K562 (cell line): ENCODE measurements around the gene HEPHL1. TPM values are rescaled to one million over a fixed set of nuclear protein-coding genes. Genes with fewer than 3 reads are reported as not detected.

ENCODE experiments used
- CHAMP1 ChIP-seq: fragments of 450-650 bp; IDR thresholded peaks from 2 replicates; pipeline ENCODE4 v1.6.1; 2016; ENCODE audit warnings: mild to moderate bottlenecking
- CREBBP ChIP-seq: IDR thresholded peaks from one replicate; pipeline ENCODE4 v1.6.1; 2012; ENCODE audit warnings: low read depth, mild to moderate bottlenecking, control low read depth, inconsistent platforms, low read length
- GATA2 ChIP-seq: sonication (generic); formaldehyde crosslinking; IDR thresholded peaks from 2 replicates; pipeline ENCODE4 v1.4.0; 2020; ENCODE audit warnings: mild to moderate bottlenecking, missing genetic modification reagents
- NBN ChIP-seq: fragments of 450-650 bp; IDR thresholded peaks from 2 replicates; pipeline ENCODE4 v1.6.1; 2016; ENCODE audit warnings: low read depth, mild to moderate bottlenecking
- PTTG1 ChIP-seq: fragments of 450-650 bp; IDR thresholded peaks from 2 replicates; pipeline ENCODE4 v1.6.1; 2016; ENCODE audit warnings: low read depth, mild to moderate bottlenecking, missing genetic modification characterization, missing compliant biosample characterization
- RBM15 ChIP-seq: fragments of 200-400 bp; formaldehyde crosslinking; IDR thresholded peaks from 2 replicates; pipeline ENCODE4 v1.6.1; 2018; ENCODE audit warnings: mild to moderate bottlenecking, low read length, moderate library complexity; ENCODE audit not compliant: insufficient read depth
- SMARCB1 ChIP-seq: IDR thresholded peaks from 2 replicates; pipeline ENCODE4 v1.6.1; 2011; ENCODE audit warnings: improper control_type of control experiment, low read depth; ENCODE audit not compliant: insufficient read length
- SNRNP70 ChIP-seq: fragments of 200-400 bp; formaldehyde crosslinking; optimal IDR thresholded peaks from 2 replicates; pipeline ENCODE3; 2017; ENCODE audit warnings: low read depth, low read length
- SRSF1 ChIP-seq: fragments of 200-400 bp; formaldehyde crosslinking; IDR thresholded peaks from 2 replicates; pipeline ENCODE4 v1.6.1; 2017; ENCODE audit warnings: mild to moderate bottlenecking, low read depth, low read length, moderate library complexity
- YY1 ChIP-seq, 3 experiments: IDR thresholded peaks; 2 replicates each; pipeline ENCODE4 v1.6.1; 2011; ENCODE audit warnings: low read length in 2 of 3, mild to moderate bottlenecking in 2 of 3, moderate library complexity in 2 of 3, borderline replicate concordance in 1 of 3, control low read depth in 1 of 3, low read depth in 1 of 3; ENCODE audit not compliant: insufficient read depth in 3 of 3, insufficient replicate concordance in 2 of 3, control insufficient read depth in 1 of 3, insufficient read length in 1 of 3; ENCODE audit errors: extremely low read depth in 1 of 3
- ZBTB26 ChIP-seq: fragments of 450-650 bp; formaldehyde crosslinking; IDR thresholded peaks from 2 replicates; pipeline ENCODE4 v1.4.0; 2022; ENCODE audit warnings: missing genetic modification characterization
- ZHX1 ChIP-seq: fragments of 150-350 bp; conservative IDR thresholded peaks from 2 replicates; pipeline ENCODE4 v1.6.1; 2014; ENCODE audit warnings: low read length
- ZNF212 ChIP-seq: fragments of 450-650 bp; formaldehyde crosslinking; IDR thresholded peaks from 2 replicates; pipeline ENCODE4 v1.4.0; 2020; ENCODE audit warnings: mild to moderate bottlenecking
- ZNF239 ChIP-seq: fragments of 250-450 bp; sonication (Bioruptor Pico); IDR thresholded peaks from 2 replicates; pipeline ENCODE4 v1.4.0; 2020; ENCODE audit warnings: mild to moderate bottlenecking
- ZNF280A ChIP-seq: fragments of 450-650 bp; IDR thresholded peaks from 2 replicates; pipeline ENCODE4 v1.6.1; 2018; ENCODE audit warnings: mild to moderate bottlenecking, low read depth; ENCODE audit not compliant: partially characterized antibody
- ZNF41 ChIP-seq: fragments of 250-450 bp; sonication (Bioruptor Pico); conservative IDR thresholded peaks from 2 replicates; pipeline ENCODE4 v1.4.0; 2020; ENCODE audit warnings: mild to moderate bottlenecking
- ZNF639 ChIP-seq, 2 experiments: fragments of 200-800 bp in 1 of 2; sonication (Bioruptor generic) in 1 of 2; sonication (generic) in 1 of 2; formaldehyde crosslinking in 1 of 2; IDR thresholded peaks in 1 of 2; conservative IDR thresholded peaks in 1 of 2; 2 replicates each; pipeline versions ENCODE4 v1.5.0 to v1.6.1; 2016 to 2020; ENCODE audit warnings: missing compliant biosample characterization in 1 of 2, missing genetic modification characterization in 1 of 2, missing genetic modification reagents in 1 of 2
- ZNF76 ChIP-seq: fragments of 250-450 bp; sonication (Bioruptor Pico); IDR thresholded peaks from 2 replicates; pipeline ENCODE4 v1.4.0; 2020; ENCODE audit warnings: mild to moderate bottlenecking, moderate library complexity, borderline replicate concordance
- polyA plus RNA-seq, 8 experiments: library from polyadenylated mRNA; depleted of rRNA in 4 of 8; stranded (reverse) in 5 of 8; unstranded in 3 of 8; fragments of >200 nt; fragmentation: Nextera tagmentation in 2 of 8; fragmentation: Illumina TruSeq in 1 of 8; extraction: Ambion mirVana in 2 of 8; extraction: Trizol in 1 of 8; gene quantifications; 2 replicates each; pipeline versions ENCODE4 v1.2.1 to v1.2.3, GENCODE V29; 2011 to 2014; ENCODE audit warnings: inconsistent platforms in 1 of 8, missing spikeins in 1 of 8
- total RNA-seq, 7 experiments: library from RNA; depleted of rRNA in 6 of 7; stranded (reverse); fragments of >200 nt in 6 of 7; fragmentation: Illumina TruSeq in 2 of 7; extraction: Trizol in 2 of 7; gene quantifications; 2 replicates each; pipeline versions ENCODE4 v1.2.1 to v1.2.3, GENCODE V29; 2011 to 2021; ENCODE audit warnings: low replicate concordance in 1 of 7

The HEPHL1 gene
- total and polyA plus RNA-seq, 9 of the 15 experiments (the other 6 are each of a cell fraction or from before 2014, with no cell fraction given) = 0.01 TPM; not detected in 8

GRCh38 chr11:93974759-93975158 is 46.4 kb upstream of the HEPHL1 start (continued):
- TF ChIP-seq YY1 (IDR thresholded peaks at IDR 0.05; ENCODE audit: borderline replicate concordance in 1 of 3, control insufficient read depth in 1 of 3, extremely low read depth in 1 of 3, insufficient read depth in 3 of 3, insufficient read length in 1 of 3, insufficient replicate concordance in 2 of 3, low read depth in 1 of 3, low read length in 2 of 3) (no peak), ZNF239 (CRISPR knock-in tag) (no peak), ZHX1 (no peak), ZBTB26 (CRISPR knock-in tag) (no peak), ZNF639 (CRISPR knock-in tag; conservative IDR thresholded peaks at IDR 0.05 in 1 of 2, IDR thresholded peaks at IDR 0.05 in 1 of 2) (no peak), CREBBP (no peak), RBM15 (no peak), ZNF41 (no peak), SRSF1 (no peak), SMARCB1 (no peak), ZNF76 (no peak), PTTG1 (no peak), ZNF280A (peak; percentile 82), GATA2 (CRISPR knock-in tag) (no peak), CHAMP1 (peak; percentile 67), SNRNP70 (no peak), ZNF212 (no peak), NBN (0 out of 2 replicates have a peak, but pooled peaks have one; percentile 20)
